Skeletal muscle satellite cell (primary cell): ENCODE measurements around the gene NLGN4X.

Source experiments
- H3K27me3 ChIP-seq: 2 replicates; pipeline ENCODE4 v1.7.0; 2013; ENCODE audit warnings: low read length; ENCODE audit not compliant: control insufficient read depth, insufficient read depth
- H3K36me3 ChIP-seq: 2 replicates; pipeline ENCODE4 v1.7.0; 2013; ENCODE audit warnings: mild to moderate bottlenecking, control low read depth, low read length; ENCODE audit not compliant: insufficient read depth
- H3K4me1 ChIP-seq: 2 replicates; pipeline ENCODE4 v1.7.0; 2013; ENCODE audit warnings: low read length; ENCODE audit not compliant: control insufficient read depth, insufficient read depth
- H3K4me2 ChIP-seq: 2 replicates; pipeline ENCODE4 v1.7.0; 2013; ENCODE audit warnings: mild to moderate bottlenecking, low read length
- H3K4me3 ChIP-seq: 2 replicates; pipeline ENCODE4 v1.7.0; 2013; ENCODE audit warnings: low read length
- H3K9ac ChIP-seq: 2 replicates; pipeline ENCODE4 v1.7.0; 2013; ENCODE audit warnings: mild to moderate bottlenecking, low read depth, low read length, moderate library complexity
- H3K9me3 ChIP-seq: replicated peaks from 2 replicates; pipeline ENCODE4 v1.7.0; 2013; ENCODE audit warnings: mild to moderate bottlenecking, control low read depth, low read length

Gene NLGN4X

GRCh38 chrX:6002056-6002455, 226.6 kb downstream of the NLGN4X start:
- no peak overlapping the region for H3K4me3 ChIP-seq
- H3K4me1 ChIP-seq, result no peaks in the 10 kb centered on the region
- H3K9me3 ChIP-seq, result no peaks in the 10 kb centered on the region
- H3K27me3 ChIP-seq, result no peaks in the 10 kb centered on the region
- H3K9ac ChIP-seq, result no peak overlapping the region
- no peak overlapping the region for H3K4me2 ChIP-seq
- no peaks in the 10 kb centered on the region for H3K36me3 ChIP-seq

- Histone ChIP-seq H3K4me3 (no peak overlapping the region), H3K9me3 (no peaks in the 10 kb centered on the region), H3K27me3 (no peaks in the 10 kb centered on the region), H3K36me3 (no peaks in the 10 kb centered on the region), H3K4me1 (no peaks in the 10 kb centered on the region), H3K4me2 (no peak overlapping the region), H3K9ac (no peak overlapping the region)
These were observed 229.8 kb downstream of the NLGN4X start for GRCh38 chrX:5998901-5999300.

GRCh38 chrX:5998456-5998855, 230.2 kb downstream of the NLGN4X start:
- Histone ChIP-seq H3K4me3 (no peak overlapping the region), H3K4me1 (no peaks in the 10 kb centered on the region), H3K27me3 (no peaks in the 10 kb centered on the region), H3K9ac (no peak overlapping the region), H3K9me3 (no peaks in the 10 kb centered on the region), H3K36me3 (no peaks in the 10 kb centered on the region), H3K4me2 (no peak overlapping the region)

GRCh38 chrX:5991393-5991792, 237.3 kb downstream of the NLGN4X start:
- H3K4me1 ChIP-seq, result no peaks in the 10 kb centered on the region
- H3K9me3 ChIP-seq, result no peaks in the 10 kb centered on the region
- no peaks in the 10 kb centered on the region for H3K36me3 ChIP-seq
- no peak overlapping the region for H3K9ac ChIP-seq
- no peaks in the 10 kb centered on the region for H3K27me3 ChIP-seq
- H3K4me2 ChIP-seq, result no peak overlapping the region
- H3K4me3 ChIP-seq, result no peak overlapping the region

- H3K27me3 ChIP-seq, result no peaks in the 10 kb centered on the region
- no peaks in the 10 kb centered on the region for H3K36me3 ChIP-seq
- H3K4me2 ChIP-seq, result no peak overlapping the region
- no peak overlapping the region for H3K9ac ChIP-seq
- H3K4me1 ChIP-seq, result no peaks in the 10 kb centered on the region
- H3K4me3 ChIP-seq, result no peak overlapping the region
- no peaks in the 10 kb centered on the region for H3K9me3 ChIP-seq
These were observed 249.3 kb downstream of the NLGN4X start for GRCh38 chrX:5979338-5979737.

GRCh38 chrX:5976332-5976731, 252.3 kb downstream of the NLGN4X start:
- Histone ChIP-seq H3K9ac (no peak overlapping the region), H3K27me3 (no peaks in the 10 kb centered on the region), H3K9me3 (no peaks in the 10 kb centered on the region), H3K4me1 (no peaks in the 10 kb centered on the region), H3K4me2 (no peak overlapping the region), H3K36me3 (no peaks in the 10 kb centered on the region), H3K4me3 (no peak overlapping the region)

GRCh38 chrX:5971300-5971699, 257.4 kb downstream of the NLGN4X start:
- no peaks in the 10 kb centered on the region for H3K36me3 ChIP-seq
- H3K4me3 ChIP-seq, result no peak overlapping the region
- H3K9me3 ChIP-seq, result no peaks in the 10 kb centered on the region
- no peaks in the 10 kb centered on the region for H3K4me1 ChIP-seq
- H3K4me2 ChIP-seq, result no peak overlapping the region
- no peak overlapping the region for H3K9ac ChIP-seq
- H3K27me3 ChIP-seq, result no peaks in the 10 kb centered on the region

GRCh38 chrX:5965406-5965805, 263.3 kb downstream of the NLGN4X start:
- Histone ChIP-seq H3K4me3 (no peak overlapping the region), H3K36me3 (no peaks in the 10 kb centered on the region), H3K9me3 (no peaks in the 10 kb centered on the region), H3K9ac (no peak overlapping the region), H3K4me2 (no peak overlapping the region), H3K27me3 (no peaks in the 10 kb centered on the region), H3K4me1 (no peaks in the 10 kb centered on the region)

GRCh38 chrX:5959286-5959685, 269.4 kb downstream of the NLGN4X start:
- H3K27me3 ChIP-seq, result no peaks in the 10 kb centered on the region

GRCh38 chrX:5958523-5958922, 270.1 kb downstream of the NLGN4X start:
- Histone ChIP-seq H3K4me3 (no peak overlapping the region), H3K9me3 (no peaks in the 10 kb centered on the region), H3K36me3 (no peaks in the 10 kb centered on the region), H3K4me1 (no peaks in the 10 kb centered on the region), H3K4me2 (no peak overlapping the region), H3K27me3 (no peaks in the 10 kb centered on the region), H3K9ac (no peak overlapping the region)

More at GRCh38 chrX:5959286-5959685, 269.4 kb downstream of the NLGN4X start:
- Histone ChIP-seq H3K9ac (no peak overlapping the region), H3K9me3 (no peaks in the 10 kb centered on the region), H3K4me1 (no peaks in the 10 kb centered on the region), H3K4me3 (no peak overlapping the region), H3K4me2 (no peak overlapping the region), H3K36me3 (no peaks in the 10 kb centered on the region)

GRCh38 chrX:5957506-5957905, 271.2 kb downstream of the NLGN4X start:
- Histone ChIP-seq H3K4me2 (no peak overlapping the region), H3K4me1 (no peaks in the 10 kb centered on the region), H3K27me3 (no peaks in the 10 kb centered on the region), H3K4me3 (no peak overlapping the region), H3K36me3 (no peaks in the 10 kb centered on the region), H3K9me3 (no peaks in the 10 kb centered on the region), H3K9ac (no peak overlapping the region)

- Histone ChIP-seq H3K4me3 (no peak overlapping the region), H3K27me3 (no peaks in the 10 kb centered on the region), H3K4me1 (no peaks in the 10 kb centered on the region), H3K9ac (no peak overlapping the region), H3K9me3 (no peaks in the 10 kb centered on the region), H3K4me2 (no peak overlapping the region), H3K36me3 (no peaks in the 10 kb centered on the region)
These were observed 292.2 kb downstream of the NLGN4X start for GRCh38 chrX:5936438-5936837.
